DMS 273 treated with DMSO at 0.1 percent for 48 hours (cell line): ENCODE results near the gene TMEM45A.
A peak's percentile ranks its signal among the peaks of the same experiment; 100 is the strongest.
"Not testable (repeated sequence)": the region's sequence is repeated elsewhere in the genome, so short reads cannot be mapped to it uniquely, and the experiment has no call there.

Source experiments
- DNase-seq: peaks from one replicate; lab custom pipeline; 2025; lab: John Stamatoyannopoulos, UW

TMEM45A gene, protein sequence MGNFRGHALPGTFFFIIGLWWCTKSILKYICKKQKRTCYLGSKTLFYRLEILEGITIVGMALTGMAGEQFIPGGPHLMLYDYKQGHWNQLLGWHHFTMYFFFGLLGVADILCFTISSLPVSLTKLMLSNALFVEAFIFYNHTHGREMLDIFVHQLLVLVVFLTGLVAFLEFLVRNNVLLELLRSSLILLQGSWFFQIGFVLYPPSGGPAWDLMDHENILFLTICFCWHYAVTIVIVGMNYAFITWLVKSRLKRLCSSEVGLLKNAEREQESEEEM

DNA sequence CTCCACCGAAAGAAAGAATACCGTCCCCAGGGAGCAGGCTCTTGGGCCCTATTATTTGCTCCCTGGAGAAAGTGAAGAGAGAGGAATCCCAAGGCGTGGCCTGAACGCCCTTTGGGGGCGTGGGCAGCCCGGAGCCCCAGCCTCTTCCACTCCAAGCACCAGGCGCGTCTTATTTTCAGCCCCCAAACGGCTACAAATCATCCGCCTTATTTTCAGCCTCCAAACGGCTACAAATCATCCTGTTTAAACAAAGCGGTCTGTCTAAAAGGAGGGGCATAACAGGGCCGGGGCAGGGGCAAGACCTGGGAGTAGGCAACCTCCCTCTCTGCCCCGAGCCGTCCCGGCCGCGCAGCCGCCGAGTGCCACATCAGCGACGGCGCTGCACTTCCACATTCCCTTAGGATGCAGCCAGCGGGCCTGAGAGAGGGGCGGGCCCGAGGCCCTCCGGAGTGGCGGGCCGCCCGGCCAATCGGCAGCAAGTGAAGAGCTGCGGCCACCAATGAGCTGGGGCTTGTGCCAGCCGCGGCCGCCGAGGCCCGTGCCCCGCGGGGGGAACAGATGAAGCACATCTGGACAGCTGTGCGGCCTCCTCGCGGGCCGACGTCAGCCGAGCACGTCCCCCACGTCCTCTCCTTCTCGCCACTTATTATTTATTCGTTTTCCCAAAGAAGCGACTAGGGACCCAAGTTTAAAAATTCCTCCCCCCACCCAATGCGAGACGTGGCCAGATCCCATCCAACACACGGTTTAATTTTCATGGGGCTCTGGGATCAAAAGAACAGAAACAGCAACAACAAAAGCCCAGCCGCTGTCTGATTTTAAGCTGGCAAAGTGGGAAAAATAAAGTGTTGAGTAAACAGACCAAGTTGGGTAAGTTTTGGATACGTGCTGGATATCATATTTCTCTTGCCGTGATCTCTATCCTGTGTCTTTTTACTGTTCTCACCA lies at the start of gene TMEM45A:
Gene TMEM45A, plus strand, starts transcription at position 561 of the 948 bp plus-strand sequence. CDS start 62,593 bp downstream, outside the sequence.
- peak; percentile 90 for DNase-seq

DNA sequence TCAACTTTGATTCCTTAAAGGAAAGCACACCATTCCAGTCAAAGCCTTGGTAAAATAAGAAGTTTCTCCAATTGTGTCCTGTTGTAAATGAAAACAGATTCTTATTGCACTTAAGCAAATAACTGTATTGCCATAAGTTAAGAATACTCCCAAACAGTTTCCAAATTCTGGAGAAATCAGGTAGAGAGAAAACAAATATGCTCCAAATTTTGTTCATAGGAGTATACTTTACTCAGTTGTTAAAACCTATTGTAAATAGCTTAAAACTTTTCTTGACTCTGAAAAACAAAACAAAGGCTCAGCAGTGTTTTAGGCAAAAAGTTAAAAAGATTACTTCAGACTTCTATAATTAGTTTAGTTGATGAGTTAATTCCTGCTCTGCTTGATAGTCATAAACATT lies 48.7 kb upstream of the TMEM45A start:
- DNase-seq: no peak

DNA sequence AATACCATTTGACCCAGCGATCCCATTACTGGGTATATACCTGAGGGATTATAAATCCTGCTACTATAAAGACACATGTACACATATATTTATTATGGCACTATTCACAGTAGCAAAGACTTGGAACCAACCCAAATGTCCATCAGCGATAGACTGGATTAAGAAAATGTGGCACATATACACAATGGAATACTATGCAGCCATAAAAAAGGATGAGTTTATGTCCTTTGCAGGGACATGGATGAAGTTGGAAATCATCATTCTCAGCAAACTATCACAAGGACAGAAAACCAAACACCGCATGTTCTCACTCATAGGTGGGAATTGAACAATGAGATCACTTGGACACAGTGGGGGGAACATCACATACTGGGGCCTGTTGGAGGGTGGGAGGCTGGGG lies 45.4 kb upstream of the TMEM45A start:
- not testable (repeated sequence) for DNase-seq

DNA sequence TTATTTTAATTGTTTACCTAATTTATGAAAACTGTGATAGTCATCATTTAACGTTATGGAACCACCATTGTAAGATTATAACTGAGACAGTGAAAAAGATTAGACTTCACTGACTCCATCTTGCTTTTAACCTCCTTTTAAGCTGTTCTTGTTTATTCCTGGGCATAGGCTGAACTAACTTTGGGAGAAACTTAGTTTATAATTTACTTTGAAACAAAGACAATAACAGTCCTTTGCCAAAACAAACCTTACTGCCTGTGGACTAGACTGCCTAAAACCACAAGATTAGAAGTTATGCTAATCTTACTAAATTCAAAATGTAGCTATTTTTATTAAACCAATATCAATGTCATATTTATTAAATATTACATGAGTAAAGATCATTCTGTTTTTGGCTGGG lies 44.3 kb upstream of the TMEM45A start:
- no peak for DNase-seq

DNA sequence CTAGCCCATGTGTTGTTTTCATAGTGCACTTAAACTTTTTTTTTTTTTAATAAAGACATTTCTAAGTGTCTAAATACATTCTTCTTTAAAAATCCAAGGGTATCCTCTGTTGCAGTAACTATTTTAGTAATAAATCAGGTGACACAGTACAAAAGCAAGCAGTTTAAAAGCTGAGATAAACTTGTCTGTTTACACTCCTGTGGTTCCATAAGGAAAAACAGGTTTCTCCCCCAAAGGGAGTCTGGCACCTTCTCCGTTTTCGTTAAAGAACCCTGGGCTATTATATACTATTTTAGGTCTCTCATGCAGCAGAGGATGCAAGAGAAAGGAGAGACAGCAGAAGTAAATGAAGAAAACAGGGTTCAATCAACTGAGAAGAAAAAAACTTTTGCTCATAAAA lies 43.2 kb upstream of the TMEM45A start:
- DNase-seq: no peak

DNA sequence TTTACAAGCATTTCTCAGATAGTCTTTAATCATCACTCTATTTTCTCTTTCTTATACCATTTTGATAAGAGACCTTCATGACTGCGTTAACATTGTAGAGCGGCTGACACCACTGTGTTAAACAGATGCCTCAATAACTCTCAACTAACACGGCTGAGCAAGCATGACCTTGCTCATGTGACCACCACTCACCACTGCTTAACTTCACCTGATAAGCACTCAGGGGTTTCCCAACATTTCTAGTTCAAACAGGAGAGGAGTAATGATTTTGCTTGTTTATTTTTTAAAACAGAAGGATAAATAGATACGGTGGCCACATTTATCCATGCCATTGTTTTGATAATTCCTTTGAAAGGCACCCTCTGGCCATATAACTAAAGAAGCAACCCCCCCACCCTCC lies 37.7 kb upstream of the TMEM45A start:
- DNase-seq: no peak

DNA sequence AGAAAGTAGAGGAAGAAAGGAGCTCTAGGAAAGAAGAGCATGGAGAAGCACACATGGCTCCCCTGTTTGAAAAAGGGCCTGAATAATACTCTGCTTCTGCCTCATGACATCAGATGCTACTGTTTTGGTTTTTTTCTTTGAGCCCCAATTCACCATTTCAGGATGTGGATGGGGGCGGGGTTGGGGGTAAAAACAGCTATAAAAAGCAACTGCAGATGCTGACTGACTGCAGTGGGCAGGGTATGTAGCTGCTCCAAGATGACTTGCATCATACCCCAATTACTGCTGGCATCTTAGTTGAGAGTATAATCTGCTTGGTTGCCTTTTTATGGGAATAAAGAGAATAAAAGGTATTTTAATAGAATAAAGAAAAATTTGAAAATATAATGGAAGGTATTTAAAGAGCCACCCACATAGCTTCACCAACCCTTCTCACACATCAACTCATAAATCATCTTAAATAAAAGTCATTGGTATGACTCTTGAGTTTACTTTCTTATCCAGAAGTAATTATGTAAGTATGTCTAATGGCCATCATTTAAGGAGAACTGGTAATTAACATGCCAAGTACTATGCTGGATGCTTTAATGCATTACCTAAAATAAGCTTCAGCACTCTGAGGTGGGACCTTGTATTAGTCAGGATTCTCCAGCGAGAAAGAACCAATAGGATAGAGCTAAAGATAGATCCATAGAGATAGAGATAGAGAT lies 36.4 kb upstream of the TMEM45A start:
- no peak for DNase-seq

DNA sequence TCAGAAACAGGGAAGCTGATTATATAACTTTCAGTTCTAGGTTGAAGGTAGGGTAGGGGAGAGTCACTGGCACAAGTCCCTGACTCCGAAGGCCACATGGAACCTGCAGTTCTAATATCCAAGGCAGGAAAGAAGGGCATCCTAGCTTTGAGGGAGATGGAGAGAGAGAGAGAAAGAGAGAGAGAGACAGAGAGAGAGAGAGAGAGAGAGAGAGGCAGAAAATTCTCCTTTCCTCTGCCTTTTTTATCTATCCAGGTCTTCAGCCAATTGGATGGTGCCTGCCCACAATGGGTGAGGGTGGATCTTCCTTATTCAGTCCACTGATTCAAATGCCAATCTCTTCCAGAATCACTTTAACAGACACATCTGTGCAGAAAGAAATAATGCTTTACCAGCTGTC lies 35.7 kb upstream of the TMEM45A start:
- no peak for DNase-seq

DNA sequence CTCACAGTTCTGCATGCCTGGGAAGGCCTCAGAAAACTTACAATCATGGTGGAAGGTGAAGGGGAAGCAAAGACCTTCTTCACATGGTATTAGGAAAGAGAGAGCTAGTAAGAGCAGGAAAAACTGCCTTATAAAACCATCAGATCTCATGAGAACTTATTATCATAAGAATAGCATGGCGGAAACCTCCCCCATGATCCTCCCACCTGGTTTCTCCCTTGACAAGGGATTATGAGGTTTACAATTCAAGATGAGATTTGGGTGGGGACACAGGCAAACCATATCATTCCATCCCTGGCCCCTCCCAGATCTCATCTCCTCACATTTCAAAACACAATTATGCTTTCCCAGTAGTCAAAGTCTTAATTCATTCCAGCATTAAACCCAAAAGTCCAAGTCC lies 34.6 kb upstream of the TMEM45A start:
- no peak for DNase-seq

DNA sequence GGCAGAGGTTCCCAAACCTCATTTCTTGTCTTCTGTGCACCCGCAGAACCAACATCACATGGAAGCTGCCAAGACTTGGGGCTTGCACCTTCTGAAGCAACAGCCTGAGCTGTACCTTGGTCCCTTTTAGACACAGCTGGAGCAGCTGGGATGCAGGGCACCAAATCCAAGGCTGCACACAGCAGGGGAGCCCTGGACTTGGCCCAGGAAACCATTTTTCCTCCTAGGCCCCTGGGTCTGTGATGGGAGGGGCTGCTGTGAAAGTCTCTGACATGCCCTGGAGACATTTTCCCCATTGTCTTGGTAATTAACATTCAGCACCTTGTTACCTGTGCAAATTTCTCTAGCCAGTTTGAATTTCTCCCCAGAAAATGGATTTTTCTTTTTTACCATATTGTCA lies 33.6 kb upstream of the TMEM45A start:
- no peak for DNase-seq

DNA sequence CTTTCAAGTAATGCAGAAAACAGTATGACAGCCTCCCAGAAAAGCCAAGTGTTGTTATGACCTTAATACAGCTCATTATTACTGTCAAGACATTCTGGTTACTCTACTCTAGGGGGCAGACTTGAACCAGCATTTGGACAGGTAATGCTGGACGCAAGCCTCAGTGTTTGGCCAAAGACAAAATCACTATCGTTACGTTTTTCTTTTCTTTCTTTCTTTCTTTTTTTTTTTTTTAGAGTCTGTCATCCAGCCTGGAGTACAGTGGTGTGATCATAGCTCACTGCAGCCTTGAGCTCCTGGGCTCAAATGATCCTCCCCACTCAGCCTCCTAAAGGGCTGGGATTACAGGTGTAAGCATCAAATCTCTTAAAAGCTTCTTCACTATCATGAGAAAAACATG lies 29.4 kb upstream of the TMEM45A start:
- DNase-seq: peak; percentile 43

DNA sequence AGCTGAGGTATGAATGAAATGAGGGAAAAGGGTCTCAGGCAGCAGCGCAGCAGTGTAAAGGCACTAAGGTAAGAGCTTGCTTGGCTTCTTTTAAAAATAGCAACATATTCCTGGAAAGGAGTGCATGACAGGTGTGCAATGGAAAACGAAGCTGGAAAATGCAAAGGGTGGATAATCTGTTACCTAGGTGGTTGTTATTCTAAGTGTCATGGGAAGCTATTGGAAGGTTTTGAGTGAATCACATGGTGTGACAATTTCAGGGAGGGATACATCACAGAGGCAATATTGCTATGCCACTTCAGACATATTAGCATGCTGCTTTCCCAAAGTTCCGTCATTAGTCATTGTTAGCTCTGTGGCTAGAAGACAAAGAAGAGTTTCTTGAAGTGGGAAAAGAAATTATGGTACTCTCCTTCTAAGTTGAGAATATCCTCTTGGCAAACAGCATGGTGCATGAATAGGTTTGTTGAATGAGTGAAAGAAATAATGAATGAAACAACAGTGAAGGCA lies 28.7 kb upstream of the TMEM45A start:
- no peak for DNase-seq

DNA sequence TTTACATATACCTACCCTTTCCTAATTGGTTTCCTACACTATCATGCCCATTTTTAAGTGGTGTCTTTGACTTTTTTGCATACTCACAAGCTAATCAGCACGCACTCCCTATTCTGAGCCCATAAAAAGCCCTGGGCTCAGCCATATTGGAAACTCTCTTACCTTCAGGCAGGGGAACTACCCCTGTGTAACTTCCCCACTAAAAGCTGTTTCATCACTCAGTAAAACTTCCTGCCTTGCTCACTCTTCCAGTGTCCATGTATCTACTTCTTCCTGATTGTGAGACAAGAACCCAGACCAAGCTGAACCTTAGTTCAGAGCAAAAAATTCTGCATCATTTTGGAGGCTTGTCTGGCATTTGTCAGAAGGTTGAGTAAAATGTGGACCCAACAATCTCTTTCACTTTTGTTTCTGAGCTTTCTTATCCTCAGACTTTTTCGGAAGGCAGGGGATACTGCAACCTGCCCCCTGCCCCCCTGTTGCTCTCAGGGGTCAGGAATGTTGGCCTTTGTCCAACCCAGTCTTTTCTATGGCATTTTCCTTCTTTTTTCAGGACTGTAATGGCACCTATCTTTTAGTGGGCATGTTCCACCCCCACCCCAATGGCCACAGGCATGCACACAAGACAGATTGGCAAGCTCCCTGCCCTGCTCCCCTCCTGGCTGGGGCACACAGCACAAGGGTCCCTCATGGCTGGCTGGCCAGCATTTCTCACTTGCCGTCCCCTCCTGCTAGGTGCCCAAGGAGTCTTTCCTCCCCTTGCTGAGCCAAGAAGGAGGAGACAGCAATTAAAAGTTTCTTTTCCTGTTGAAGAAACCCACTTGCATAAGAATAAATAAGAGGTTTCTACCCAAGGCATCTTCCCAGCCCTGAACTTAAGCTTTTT lies 26.3 kb upstream of the TMEM45A start:
- no peak for DNase-seq

DNA sequence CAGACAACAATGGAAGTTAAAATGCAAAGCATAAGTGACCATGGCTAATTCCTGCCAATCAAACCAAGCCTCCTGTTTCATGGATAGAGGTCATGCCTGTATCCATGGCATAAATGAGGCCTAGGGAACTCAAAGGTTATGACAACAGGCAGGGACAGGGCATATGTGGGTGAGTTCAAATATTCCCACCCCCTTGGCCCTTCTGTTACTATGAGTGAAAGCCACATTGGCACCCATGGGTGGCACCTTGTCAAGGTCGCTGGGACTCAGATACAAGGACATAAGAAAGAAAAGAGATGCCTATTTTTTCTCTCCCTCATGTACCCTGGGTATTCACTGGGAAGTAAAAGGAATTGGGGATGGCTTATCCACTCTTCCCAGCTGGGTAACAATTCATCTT lies 25.3 kb upstream of the TMEM45A start:
- no peak for DNase-seq

DNA sequence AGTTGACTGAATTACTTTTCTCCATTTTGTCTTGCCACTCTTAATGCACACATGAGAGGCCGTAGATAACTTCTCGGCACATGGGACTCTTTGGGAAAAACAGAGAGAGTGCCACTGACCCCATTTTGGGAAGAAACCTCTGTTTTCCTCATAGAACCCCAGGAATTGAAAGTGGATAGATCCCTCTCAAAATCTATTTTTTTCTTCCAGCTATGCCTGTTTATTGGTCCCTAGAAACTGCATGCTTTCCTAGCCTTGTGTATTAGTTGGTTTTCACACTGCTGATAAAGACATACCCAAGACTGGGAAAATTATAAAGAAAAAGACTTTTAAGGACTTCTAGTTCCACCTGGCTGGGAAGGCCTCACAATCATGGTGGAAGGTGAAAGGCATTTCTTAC lies 23.7 kb upstream of the TMEM45A start:
- no peak for DNase-seq

DNA sequence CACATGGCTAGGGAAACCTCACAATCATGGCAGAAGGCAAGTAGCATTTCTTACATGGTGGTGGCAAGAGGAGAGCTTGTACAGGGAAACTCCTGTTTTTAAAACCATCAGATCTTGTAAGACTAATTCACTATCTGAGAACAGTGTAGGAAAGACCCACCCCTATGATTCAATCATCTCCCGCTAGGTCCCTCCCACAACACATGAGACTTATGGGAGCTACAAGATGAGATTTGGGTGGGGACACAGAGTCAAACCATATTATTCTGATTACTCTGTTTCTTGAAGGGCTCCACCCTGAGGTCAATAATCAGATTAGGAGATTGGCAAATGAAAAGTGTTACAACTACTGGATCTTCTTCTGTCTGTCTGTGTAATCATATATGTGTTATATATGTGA lies 21.5 kb upstream of the TMEM45A start:
- no peak for DNase-seq

DNA sequence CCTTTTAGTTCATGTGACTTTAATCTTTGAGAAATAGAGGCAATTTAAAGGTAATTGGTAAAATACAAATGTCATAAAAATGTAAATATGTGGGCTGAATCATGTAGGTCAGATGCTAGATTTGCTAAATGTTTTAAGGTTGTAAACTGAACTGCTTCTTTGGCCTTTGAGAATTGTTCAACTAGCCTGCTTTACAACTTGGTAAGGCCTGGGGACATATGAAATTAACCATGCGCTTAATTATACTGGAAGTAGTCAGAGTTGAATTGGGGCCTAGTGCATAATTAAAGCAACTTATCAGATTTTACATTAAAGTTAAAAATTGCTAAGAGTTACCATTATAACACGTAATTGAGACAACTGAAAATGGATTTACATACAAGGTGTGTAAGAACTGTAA lies 21.0 kb upstream of the TMEM45A start:
- no peak for DNase-seq

DNA sequence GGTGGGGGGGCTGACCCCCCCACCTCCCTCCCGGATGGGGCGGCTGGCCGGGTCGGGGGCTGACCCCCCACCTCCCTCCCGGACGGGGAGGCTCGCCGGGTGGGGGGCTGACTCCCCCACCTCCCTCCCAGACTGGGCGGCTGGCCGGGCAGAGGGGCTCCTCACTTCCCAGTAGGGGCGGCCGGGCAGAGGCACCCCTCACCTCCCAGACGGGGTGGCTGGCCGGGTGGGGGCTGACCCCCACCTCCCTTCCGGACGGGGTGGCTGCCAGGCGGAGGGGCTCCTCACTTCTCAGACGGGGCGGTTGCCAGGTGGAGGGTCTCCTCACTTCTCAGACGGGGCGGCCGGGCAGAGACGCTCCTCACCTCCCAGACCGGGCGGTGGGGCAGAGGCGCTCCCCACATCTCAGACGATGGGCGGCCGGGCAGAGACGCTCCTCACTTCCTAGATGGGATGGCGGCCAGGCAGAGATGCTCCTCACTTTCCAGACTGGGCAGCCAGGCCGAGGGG lies 14.5 kb upstream of the TMEM45A start:
- DNase-seq: not testable (repeated sequence)

DNA sequence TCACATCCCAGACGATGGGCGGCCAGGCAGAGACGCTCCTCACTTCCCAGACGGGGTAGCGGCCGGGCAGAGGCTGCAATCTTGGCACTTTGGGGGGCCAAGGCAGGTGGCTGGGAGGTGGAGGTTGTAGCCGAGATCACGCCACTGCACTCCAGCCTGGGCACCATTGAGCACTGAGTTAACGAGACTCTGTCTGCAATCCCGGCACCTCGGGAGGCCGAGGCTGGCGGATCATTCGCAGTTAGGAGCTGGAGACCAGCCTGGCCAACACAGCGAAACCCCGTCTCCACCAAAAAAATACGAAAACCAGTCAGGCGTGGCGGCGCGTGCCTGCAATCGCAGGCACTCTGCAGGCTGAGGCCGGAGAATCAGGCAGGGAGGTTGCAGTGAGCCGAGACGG lies 13.9 kb upstream of the TMEM45A start:
- not testable (repeated sequence) for DNase-seq

DNA sequence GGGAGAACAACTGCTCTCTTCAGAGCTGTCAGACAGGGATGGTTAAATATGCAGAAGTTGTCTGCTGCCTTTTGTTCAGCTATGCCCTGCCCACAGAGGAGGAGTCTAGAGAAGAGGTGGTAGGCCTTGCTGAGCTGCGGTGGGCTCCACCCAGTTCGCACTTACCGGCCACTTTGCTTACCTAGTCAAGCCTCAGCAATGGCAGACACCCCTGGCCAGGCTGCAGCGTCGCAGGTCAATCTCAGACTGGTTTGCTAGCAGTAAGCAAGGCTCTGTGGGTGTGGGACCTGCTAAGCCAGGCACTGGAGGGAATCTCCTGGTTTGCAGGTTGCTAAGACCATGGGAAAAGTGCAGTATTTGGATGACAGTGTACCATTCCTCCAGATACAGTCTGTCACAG lies 12.3 kb upstream of the TMEM45A start:
- no peak for DNase-seq

DNA sequence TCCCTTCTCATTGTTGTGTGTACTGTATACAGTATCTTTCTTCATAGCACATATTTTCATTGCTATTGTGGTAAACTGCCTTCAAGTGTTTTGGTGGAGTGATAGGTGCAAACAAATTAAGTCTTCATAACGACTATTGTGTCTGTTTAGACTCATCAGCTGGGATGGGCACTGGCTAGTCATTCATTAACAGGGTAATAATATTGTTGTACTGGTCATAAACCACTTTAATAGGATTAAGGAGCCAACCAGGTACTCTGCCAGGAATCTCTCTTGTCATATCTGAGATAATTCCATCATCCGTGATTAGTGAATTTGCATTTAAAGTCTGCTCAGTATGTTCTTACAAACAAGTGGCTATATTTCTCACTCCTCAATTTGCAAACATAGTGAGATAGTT lies 10.2 kb upstream of the TMEM45A start:
- DNase-seq: no peak
